Spleen (tissue), 11 donors: Measurements from ENCODE around the gene MSH3. TPM values are rescaled to one million over a fixed set of nuclear protein-coding genes. Genes with fewer than 3 reads are reported as not detected.

Experiments used
- DNase-seq: peaks from one replicate; pipeline ENCODE4 v3.0.0-alpha.2; 2020
- H3K27ac ChIP-seq, 8 donors: fragments of 200-600 bp; sonication (generic) in 7 of 8; 1 replicate in 4 of 8; 2 replicates in 4 of 8; pipeline versions ENCODE4 v1.5.0 to v1.8.0; 2016 to 2021; ENCODE audit warnings: inconsistent platforms in 4 of 8, mild to moderate bottlenecking in 4 of 8, moderate library complexity in 1 of 8
- H3K27me3 ChIP-seq, 7 donors: fragments of 200-600 bp; sonication (generic) in 6 of 7; replicated peaks in 1 of 7; 1 replicate in 4 of 7; 2 replicates in 3 of 7; pipeline versions ENCODE4 v1.5.0 to v1.8.0; 2016 to 2021; ENCODE audit warnings: inconsistent platforms in 3 of 7, mild to moderate bottlenecking in 1 of 7
- H3K36me3 ChIP-seq, 6 donors: fragments of 200-600 bp; sonication (generic) in 5 of 6; 1 replicate in 4 of 6; 2 replicates in 2 of 6; pipeline versions ENCODE4 v1.5.0 to v1.8.0; 2016 to 2021; ENCODE audit warnings: inconsistent platforms in 2 of 6
- H3K4me1 ChIP-seq, 6 donors: fragments of 200-600 bp; sonication (generic) in 5 of 6; 1 replicate in 3 of 6; 2 replicates in 3 of 6; pipeline versions ENCODE4 v1.5.0 to v1.8.0; 2016 to 2021; ENCODE audit warnings: inconsistent platforms in 3 of 6
- H3K4me3 ChIP-seq, 8 donors: fragments of 200-600 bp; sonication (generic) in 7 of 8; 1 replicate in 4 of 8; 2 replicates in 4 of 8; pipeline versions ENCODE4 v1.5.0 to v1.8.0; 2016 to 2021; ENCODE audit warnings: inconsistent platforms in 4 of 8, mild to moderate bottlenecking in 4 of 8, moderate library complexity in 2 of 8
- H3K9me3 ChIP-seq, 8 donors: fragments of 200-600 bp; sonication (generic) in 7 of 8; 1 replicate in 4 of 8; 2 replicates in 4 of 8; pipeline versions ENCODE4 v1.5.0 to v1.8.0; 2016 to 2021; ENCODE audit warnings: inconsistent platforms in 4 of 8
- CTCF ChIP-seq, 11 experiments: fragments of 200-600 bp in 7 of 11; fragments of 450-650 bp in 4 of 11; sonication (generic) in 4 of 11; IDR thresholded peaks in 8 of 11; conservative IDR thresholded peaks in 3 of 11; 1 replicate in 7 of 11; 2 replicates in 4 of 11; pipeline versions ENCODE4 v1.4.0 to v1.8.0; 2016 to 2021; ENCODE audit warnings: antibody characterized with exemption in 11 of 11, inconsistent platforms in 4 of 11, mild to moderate bottlenecking in 1 of 11
- POLR2A ChIP-seq, 3 donors: fragments of 450-650 bp; IDR thresholded peaks; one replicate each; pipeline ENCODE4 v1.5.1; 2017; ENCODE audit warnings: antibody characterized with exemption in 3 of 3, mild to moderate bottlenecking in 1 of 3
- POLR2AphosphoS5 ChIP-seq, 3 donors: sonication (generic); formaldehyde crosslinking; IDR thresholded peaks; one replicate each; pipeline ENCODE4 v1.5.1; 2017; ENCODE audit warnings: antibody characterized with exemption in 3 of 3
- WGBS, 5 donors: extraction: QIAGEN DNeasy Blood & Tissue Kit in 3 of 5; methylation state at CpG; one replicate each; pipeline versions ENCODE4 v1.1.5 to v1.1.7; 2013 to 2018; 5-methylcytosine and 5-hydroxymethylcytosine counted together
- intact Hi-C: fragments of 100-400 bp; cut with DNase I; formaldehyde crosslinking; loops from one replicate; pipeline ENCODE4 v1.15.0; 2023; ENCODE audit warnings: low total_unique reads
- polyA plus RNA-seq, 3 donors: library from polyadenylated mRNA; stranded (reverse); fragments of 200-250 nt; gene quantifications; one replicate each; pipeline ENCODE4 v1.2.1, GENCODE V29; 2013
- total RNA-seq, 7 donors: library from RNA; depleted of rRNA in 3 of 7; stranded (reverse); fragments of >200 nt in 3 of 7; fragmentation: NEBNext Ultra II Directional in 4 of 7; extraction: Animal tissue kit (Norgen Biotek cat#: 25700) in 4 of 7; gene quantifications; one replicate each; pipeline versions ENCODE4 v1.1.0 to v1.2.1, GENCODE V29; 2016 to 2021
- donor health status: healthy with polysubstance abuse.
- donor health status: DM: no; HTN: no; CAD: no; lungs with moderate emphysema.
- donor health status: DM: no; HTN: no; CAD: no.
- donor health status: Bipolar disorder and iron deficiency.
- donor health status: healthy.
- donor health status: DM: no; HTN: no; CAD: no.
- donor health status: DM: yes; HTN: yes; CAD: no.

The MSH3 gene
- total and polyA plus RNA-seq, 10 donors, result 2.3 to 17.0 (median 14.6) TPM

DNA sequence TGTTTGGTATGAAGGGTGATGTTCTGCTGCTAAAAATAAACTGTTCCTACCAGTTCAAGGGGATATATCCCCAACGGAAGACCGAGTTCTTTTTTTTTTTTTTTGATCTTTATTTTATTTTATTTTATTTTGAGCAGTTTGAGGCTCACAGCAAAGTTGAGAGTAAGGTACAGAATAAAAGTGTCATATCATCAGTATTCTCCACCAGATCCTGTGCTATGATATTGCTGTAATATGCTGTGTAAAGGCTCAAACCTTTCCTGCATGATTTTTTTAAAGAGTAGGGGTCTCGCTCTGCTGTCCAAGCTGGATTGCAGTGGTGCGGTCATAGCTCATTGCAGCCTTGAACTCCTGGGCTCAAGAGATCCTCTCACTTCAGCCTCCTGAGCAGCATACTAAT lies 35.2 kb downstream of the MSH3 start:
- no peak for TF ChIP-seq POLR2A (IDR thresholded peaks at IDR 0.05)
- TF ChIP-seq POLR2AphosphoS5 (IDR thresholded peaks at IDR 0.05), result no peak
- TF ChIP-seq CTCF (IDR thresholded peaks at IDR 0.05 in 8 of 11, conservative IDR thresholded peaks at IDR 0.05 in 3 of 11), result no peak
- no peak for DNase-seq
- H3K4me3 ChIP-seq, result no peak overlapping the region
- intact Hi-C loops, result loop anchor here (10.0 kb wide), 2 partner anchors 415 to 505 kb away; no protein-coding TSS in a partner anchor
- peaks cover 0 to 23% (median 0%) of the 10 kb centered on the region in 6 donors for H3K36me3 ChIP-seq
- H3K4me1 ChIP-seq, result peaks cover 0 to 8% (median 0%) of the 10 kb centered on the region in 6 donors
- H3K27me3 ChIP-seq, result no peaks in the 10 kb centered on the region
- 80 to 96% (median 95%) methylated on average over 4 of the region's 4 CpGs for WGBS, 5 donors
- no peak overlapping the region for H3K27ac ChIP-seq
- no peaks in the 10 kb centered on the region for H3K9me3 ChIP-seq

DNA sequence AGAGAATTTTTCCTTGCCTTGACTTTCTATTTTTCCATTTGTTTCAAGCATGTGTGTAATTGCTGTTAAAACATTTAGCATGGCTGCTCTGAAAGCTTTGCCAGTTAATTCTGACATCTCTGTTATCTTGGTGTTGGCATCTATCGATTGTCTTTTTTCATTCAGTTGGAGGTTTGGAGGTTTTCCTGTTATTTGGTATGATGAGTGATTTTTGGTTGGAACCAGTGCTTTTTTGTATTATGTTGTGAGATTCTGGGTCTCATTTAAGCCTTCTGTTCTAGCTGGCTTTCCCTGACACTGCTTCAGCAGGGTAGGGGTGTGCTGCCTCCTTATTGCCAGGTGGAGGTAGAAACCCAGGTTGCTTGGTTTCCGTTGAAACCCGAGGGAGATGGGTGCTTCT lies 41.2 kb downstream of the MSH3 start:
- no peaks in the 10 kb centered on the region for H3K9me3 ChIP-seq
- no peaks in the 10 kb centered on the region for H3K27me3 ChIP-seq
- WGBS, 5 donors, result 91 to 96% (median 92%) methylated on average over 3 of the region's 3 CpGs
- TF ChIP-seq CTCF (IDR thresholded peaks at IDR 0.05 in 8 of 11, conservative IDR thresholded peaks at IDR 0.05 in 3 of 11), result no peak
- no peak for TF ChIP-seq POLR2AphosphoS5 (IDR thresholded peaks at IDR 0.05)
- no peak for TF ChIP-seq POLR2A (IDR thresholded peaks at IDR 0.05)
- no peak overlapping the region for H3K4me3 ChIP-seq
- intact Hi-C loops, result no loop called here
- H3K27ac ChIP-seq, result no peak overlapping the region
- H3K4me1 ChIP-seq, result no peaks in the 10 kb centered on the region
- DNase-seq, result no peak
- H3K36me3 ChIP-seq, result peaks cover 0 to 44% (median 2%) of the 10 kb centered on the region in 6 donors

DNA sequence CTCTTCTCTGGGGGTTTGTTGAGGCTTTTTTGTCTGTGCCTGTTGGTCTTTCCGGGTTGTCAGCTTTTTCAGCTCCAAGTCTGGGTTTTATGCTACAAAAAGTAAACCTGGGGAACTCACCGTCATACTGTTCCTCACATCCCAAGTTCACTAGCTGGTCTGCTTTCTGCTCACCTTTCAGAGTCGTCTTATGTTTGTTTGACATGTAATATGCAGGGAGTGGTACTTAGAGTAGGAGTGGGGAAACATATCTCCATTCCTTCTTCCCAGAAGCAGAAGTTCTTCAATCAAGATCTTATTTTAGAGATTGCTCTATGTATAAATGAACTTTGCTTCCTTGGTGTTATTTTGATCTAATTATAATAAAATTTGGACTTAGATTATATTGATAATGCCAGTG lies 42.0 kb downstream of the MSH3 start:
- DNase-seq, result no peak

DNA sequence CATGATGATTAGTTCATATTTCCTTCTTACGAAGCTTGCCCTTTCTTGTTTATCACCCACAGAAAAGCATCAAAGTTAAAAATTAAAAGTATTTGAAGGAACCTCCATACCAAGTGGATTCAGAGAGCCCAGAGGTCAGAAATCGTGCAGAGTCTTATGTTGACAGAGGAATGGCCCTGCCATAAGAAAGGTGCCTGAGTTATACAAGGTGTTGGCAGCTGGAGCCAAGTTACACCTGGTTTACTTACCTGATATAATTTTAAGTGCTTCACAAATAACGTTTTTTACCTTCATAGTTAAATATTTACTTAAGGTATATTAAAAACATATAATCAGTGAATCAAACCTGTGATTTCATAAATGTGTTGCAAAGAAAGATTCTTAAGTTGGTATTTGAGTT lies 42.6 kb downstream of the MSH3 start:
- WGBS, 5 donors, result 90 to 98% (median 94%) methylated on average over 3 of the region's 3 CpGs
- H3K27ac ChIP-seq, result no peak overlapping the region
- H3K9me3 ChIP-seq, result no peaks in the 10 kb centered on the region
- TF ChIP-seq POLR2A (IDR thresholded peaks at IDR 0.05), result no peak
- no peak for TF ChIP-seq CTCF (IDR thresholded peaks at IDR 0.05 in 8 of 11, conservative IDR thresholded peaks at IDR 0.05 in 3 of 11)
- TF ChIP-seq POLR2AphosphoS5 (IDR thresholded peaks at IDR 0.05), result no peak
- no peaks in the 10 kb centered on the region for H3K27me3 ChIP-seq
- intact Hi-C loops, result no loop called here
- no peak for DNase-seq
- no peak overlapping the region for H3K4me3 ChIP-seq
- peaks cover 0 to 59% (median 2%) of the 10 kb centered on the region in 6 donors for H3K36me3 ChIP-seq
- no peaks in the 10 kb centered on the region for H3K4me1 ChIP-seq

More for the DNA sequence above, 42.0 kb downstream of the MSH3 start:
- H3K9me3 ChIP-seq, result no peaks in the 10 kb centered on the region
- H3K36me3 ChIP-seq, result peaks cover 0 to 52% (median 2%) of the 10 kb centered on the region in 6 donors
- intact Hi-C loops, result no loop called here
- no peak for TF ChIP-seq CTCF (IDR thresholded peaks at IDR 0.05 in 8 of 11, conservative IDR thresholded peaks at IDR 0.05 in 3 of 11)
- TF ChIP-seq POLR2AphosphoS5 (IDR thresholded peaks at IDR 0.05), result no peak
- no peak for TF ChIP-seq POLR2A (IDR thresholded peaks at IDR 0.05)
- H3K27me3 ChIP-seq, result no peaks in the 10 kb centered on the region
- H3K4me1 ChIP-seq, result no peaks in the 10 kb centered on the region
- H3K27ac ChIP-seq, result no peak overlapping the region
- 91 to 98% (median 94%) methylated on average over 3 of the region's 3 CpGs for WGBS, 5 donors
- H3K4me3 ChIP-seq, result no peak overlapping the region
